Midbrain (tissue), 1 donor: Measurements from ENCODE around the gene FBXO17.
"Not testable (repeated sequence)": the region's sequence is repeated elsewhere in the genome, so short reads cannot be mapped to it uniquely, and the experiment has no call there.

Source experiments
- DNase-seq: peaks from one replicate; lab custom pipeline; 2025; lab: John Stamatoyannopoulos, UW

Gene FBXO17

GRCh38 chr19:38975214-38975860 lies at the start of gene FBXO17:
FBXO17 (minus strand) TSS chr19:38975742; CDS start chr19:38950319, 25,423 bp downstream.
- DNase-seq: peak; percentile 20

GRCh38 chr19:39024875-39025641 lies 49.5 kb upstream of the FBXO17 start:
- DNase-seq: no peak

GRCh38 chr19:39021063-39021462 lies 45.5 kb upstream of the FBXO17 start:
- DNase-seq: no peak

GRCh38 chr19:39017646-39018045 lies 42.1 kb upstream of the FBXO17 start:
- no peak for DNase-seq

GRCh38 chr19:39017026-39017425 lies 41.5 kb upstream of the FBXO17 start:
- DNase-seq: no peak

- DNase-seq: no peak
These were observed 38.5 kb upstream of the FBXO17 start for GRCh38 chr19:39014037-39014436.

- DNase-seq: no peak
These were observed 33.5 kb upstream of the FBXO17 start for GRCh38 chr19:39009001-39009400.

GRCh38 chr19:39008137-39008536 lies 32.6 kb upstream of the FBXO17 start:
- DNase-seq: no peak

- no peak for DNase-seq
These were observed 31.6 kb upstream of the FBXO17 start for GRCh38 chr19:39007096-39007495.

GRCh38 chr19:39004403-39004802 lies 28.9 kb upstream of the FBXO17 start:
- no peak for DNase-seq

- DNase-seq: no peak
These were observed 28.3 kb upstream of the FBXO17 start for GRCh38 chr19:39003796-39004195.

GRCh38 chr19:39003188-39003587 lies 27.6 kb upstream of the FBXO17 start:
- DNase-seq: no peak

GRCh38 chr19:39001041-39001440 lies 25.5 kb upstream of the FBXO17 start:
- DNase-seq: no peak

GRCh38 chr19:38997576-38997975 lies 22.0 kb upstream of the FBXO17 start:
- not testable (repeated sequence) for DNase-seq

- DNase-seq: no peak
These were observed 17.7 kb upstream of the FBXO17 start for GRCh38 chr19:38993271-38993670.

- DNase-seq: no peak
These were observed 15.6 kb upstream of the FBXO17 start for GRCh38 chr19:38990949-38991697.

- DNase-seq: not testable (repeated sequence)
These were observed 14.1 kb upstream of the FBXO17 start for GRCh38 chr19:38989614-38990013.

GRCh38 chr19:38989066-38989605 lies 13.6 kb upstream of the FBXO17 start:
- DNase-seq: no peak

- not testable (repeated sequence) for DNase-seq
These were observed 13.1 kb upstream of the FBXO17 start for GRCh38 chr19:38988627-38989026.

- not testable (repeated sequence) for DNase-seq
These were observed 12.2 kb upstream of the FBXO17 start for GRCh38 chr19:38987745-38988144.

GRCh38 chr19:38985262-38985661 lies 9.7 kb upstream of the FBXO17 start:
- no peak for DNase-seq

GRCh38 chr19:38980583-38981374 lies 5.2 kb upstream of the FBXO17 start:
- no peak for DNase-seq
